DMS153 treated with DMSO at 0.1 percent for 48 hours (cell line): ENCODE data around the gene SIGLEC12.
"Not testable (repeated sequence)": the region's sequence is repeated elsewhere in the genome, so short reads cannot be mapped to it uniquely, and the experiment has no call there.

Experiments
- DNase-seq: peaks from one replicate; lab custom pipeline; 2025; ENCODE audit not compliant: unreplicated experiment; lab: John Stamatoyannopoulos, UW

SIGLEC12 gene

GRCh38 chr19:51460164-51460992 lies 41.2 kb downstream of the SIGLEC12 start:
- no peak for DNase-seq

- no peak for DNase-seq
Observed at GRCh38 chr19:51458899-51459505, 42.6 kb downstream of the SIGLEC12 start.

- no peak for DNase-seq
Observed at GRCh38 chr19:51458051-51458645, 43.5 kb downstream of the SIGLEC12 start, which contains the start of gene SIGLEC8. SIGLEC8 (minus strand) TSS chr19:51458454; CDS start chr19:51458387, 67 bp downstream.

GRCh38 chr19:51457351-51458013 lies 44.1 kb downstream of the SIGLEC12 start:
- DNase-seq = no peak

- DNase-seq = no peak
Observed at GRCh38 chr19:51456541-51457290, 44.9 kb downstream of the SIGLEC12 start.

GRCh38 chr19:51450730-51451307 lies 50.8 kb downstream of the SIGLEC12 start:
- no peak for DNase-seq

GRCh38 chr19:51448411-51449016 lies 53.1 kb downstream of the SIGLEC12 start:
- no peak for DNase-seq

GRCh38 chr19:51448011-51448410 lies 53.6 kb downstream of the SIGLEC12 start:
- no peak for DNase-seq

GRCh38 chr19:51447510-51447909 lies 54.1 kb downstream of the SIGLEC12 start:
- not testable (repeated sequence) for DNase-seq

GRCh38 chr19:51441410-51442390 lies 59.9 kb downstream of the SIGLEC12 start:
- DNase-seq = no peak
